ENCODE results near the gene MYZAP.
A peak's percentile ranks its signal among the peaks of the same experiment; 100 is the strongest.

MYZAP gene, protein sequence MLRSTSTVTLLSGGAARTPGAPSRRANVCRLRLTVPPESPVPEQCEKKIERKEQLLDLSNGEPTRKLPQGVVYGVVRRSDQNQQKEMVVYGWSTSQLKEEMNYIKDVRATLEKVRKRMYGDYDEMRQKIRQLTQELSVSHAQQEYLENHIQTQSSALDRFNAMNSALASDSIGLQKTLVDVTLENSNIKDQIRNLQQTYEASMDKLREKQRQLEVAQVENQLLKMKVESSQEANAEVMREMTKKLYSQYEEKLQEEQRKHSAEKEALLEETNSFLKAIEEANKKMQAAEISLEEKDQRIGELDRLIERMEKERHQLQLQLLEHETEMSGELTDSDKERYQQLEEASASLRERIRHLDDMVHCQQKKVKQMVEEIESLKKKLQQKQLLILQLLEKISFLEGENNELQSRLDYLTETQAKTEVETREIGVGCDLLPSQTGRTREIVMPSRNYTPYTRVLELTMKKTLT

DNA sequence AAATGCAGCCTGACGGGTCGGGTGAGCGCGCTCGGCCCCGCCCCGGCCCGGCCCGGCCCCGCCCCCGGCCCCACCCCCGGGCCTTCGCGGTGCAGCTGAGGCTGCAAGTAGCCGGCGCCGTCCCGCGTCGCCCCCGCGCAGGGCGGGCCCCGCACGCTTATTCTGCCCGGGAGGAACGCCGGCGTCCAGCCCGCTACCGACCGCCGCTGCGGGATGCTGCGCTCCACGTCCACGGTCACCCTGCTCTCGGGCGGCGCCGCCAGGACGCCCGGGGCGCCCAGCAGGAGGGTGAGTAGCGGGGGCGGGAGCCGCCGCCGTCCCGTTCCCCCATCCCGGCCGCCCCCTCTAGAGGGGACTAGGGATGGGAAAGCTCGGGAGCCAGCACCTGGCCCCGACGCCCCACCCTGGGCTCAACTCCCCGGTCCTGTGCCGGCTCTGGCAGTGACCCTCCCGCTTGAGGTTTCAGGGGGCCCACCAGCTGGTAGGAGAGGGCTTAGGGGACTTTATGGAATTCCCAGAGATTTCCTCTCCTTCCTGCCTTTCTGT lies at the start of gene MYZAP:
TSS of gene MYZAP (plus strand) at position 83 of the 546 bp plus-strand sequence. CDS start at position 214, 131 bp downstream.
- DNase-seq = peak; percentile 43 to 56

DNA sequence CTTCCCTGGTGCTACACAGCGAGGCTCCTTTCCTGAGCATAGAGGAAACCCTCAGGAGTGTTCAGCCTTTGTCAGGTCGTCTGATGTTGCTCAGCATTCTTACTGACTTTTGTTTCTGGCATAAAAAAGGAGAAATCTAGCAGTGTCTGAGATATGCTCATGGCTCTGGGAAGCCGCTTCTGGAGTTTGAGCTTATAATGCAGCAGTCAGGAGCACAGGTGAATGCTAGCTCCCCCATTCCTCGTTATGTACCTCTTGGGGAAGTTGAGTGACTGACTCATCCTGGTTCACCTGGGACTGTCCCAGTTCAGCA lies 49.2 kb upstream of the MYZAP start:
- DNase-seq = no peak

DNA sequence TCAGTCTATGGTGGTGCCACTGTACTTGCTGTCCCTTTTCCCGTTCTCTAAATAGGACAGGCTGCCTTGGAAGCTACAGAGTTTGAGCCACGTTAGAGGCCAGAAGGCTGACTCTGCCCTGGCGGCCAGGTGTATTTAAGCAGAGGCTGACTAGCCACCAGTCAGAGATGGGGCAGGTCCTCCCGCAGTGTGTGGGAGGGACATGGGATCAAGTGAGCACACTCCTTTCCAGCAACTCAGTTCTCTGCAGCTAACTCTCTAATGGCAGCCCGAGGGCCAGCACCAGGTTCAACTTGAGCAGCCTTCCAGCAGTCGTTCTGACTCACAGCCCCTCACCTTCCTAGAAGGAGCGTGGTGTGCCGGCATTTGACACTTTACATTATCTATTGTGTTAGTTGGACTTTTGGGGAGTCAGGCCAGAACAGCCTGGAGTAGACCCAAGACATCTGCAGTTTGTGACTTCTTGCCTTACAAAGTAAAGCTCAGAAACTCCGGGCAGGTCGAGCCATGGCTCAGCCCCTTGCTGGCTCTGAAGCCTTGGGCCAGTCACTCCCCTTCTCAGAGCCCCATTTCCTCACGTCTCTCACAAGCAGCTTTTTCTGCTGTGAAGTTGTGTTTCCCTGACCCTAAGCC lies 46.7 kb upstream of the MYZAP start:
- DNase-seq = no peak

DNA sequence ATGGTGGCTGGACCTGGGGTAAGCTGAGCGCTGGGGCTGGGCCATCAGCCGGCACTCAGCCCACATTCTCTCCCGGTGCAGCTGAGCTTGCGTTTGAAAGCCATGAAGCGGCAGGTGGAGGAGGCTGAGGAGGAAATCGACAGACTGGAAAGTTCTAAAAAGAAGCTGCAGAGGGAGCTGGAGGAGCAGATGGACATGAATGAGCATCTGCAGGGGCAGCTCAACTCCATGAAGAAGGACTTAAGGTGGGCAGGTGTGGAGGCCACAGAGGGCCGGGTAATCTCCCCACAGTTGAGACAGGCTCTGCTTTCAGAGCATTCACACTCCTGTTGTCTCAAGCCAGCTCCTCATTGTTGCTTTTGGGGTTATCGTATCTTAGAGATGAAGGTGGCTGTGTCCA lies 45.7 kb upstream of the MYZAP start:
- no peak for DNase-seq

DNA sequence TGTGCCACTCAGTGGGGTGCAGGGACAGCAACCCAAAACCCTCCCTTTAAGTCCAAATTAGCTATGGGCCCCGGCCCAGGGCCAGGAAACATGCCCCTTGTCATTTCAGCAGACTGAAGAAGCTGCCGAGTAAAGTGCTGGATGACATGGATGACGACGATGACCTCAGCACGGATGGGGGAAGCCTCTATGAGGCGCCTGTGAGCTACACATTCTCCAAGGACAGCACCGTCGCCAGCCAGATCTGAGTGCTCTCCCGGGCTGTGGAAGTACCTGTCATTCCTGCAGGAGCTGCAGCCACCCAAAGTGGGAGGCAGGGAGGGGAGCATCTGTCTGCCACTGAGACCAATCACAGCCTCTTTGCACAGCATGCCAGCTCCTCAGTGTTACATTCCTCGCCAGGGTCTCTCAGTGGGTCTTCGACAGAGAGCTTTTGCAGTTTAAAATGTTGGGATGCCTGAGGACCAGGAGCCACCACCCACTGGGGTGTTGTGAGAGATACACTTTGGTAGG lies 44.4 kb upstream of the MYZAP start:
- no peak for DNase-seq

DNA sequence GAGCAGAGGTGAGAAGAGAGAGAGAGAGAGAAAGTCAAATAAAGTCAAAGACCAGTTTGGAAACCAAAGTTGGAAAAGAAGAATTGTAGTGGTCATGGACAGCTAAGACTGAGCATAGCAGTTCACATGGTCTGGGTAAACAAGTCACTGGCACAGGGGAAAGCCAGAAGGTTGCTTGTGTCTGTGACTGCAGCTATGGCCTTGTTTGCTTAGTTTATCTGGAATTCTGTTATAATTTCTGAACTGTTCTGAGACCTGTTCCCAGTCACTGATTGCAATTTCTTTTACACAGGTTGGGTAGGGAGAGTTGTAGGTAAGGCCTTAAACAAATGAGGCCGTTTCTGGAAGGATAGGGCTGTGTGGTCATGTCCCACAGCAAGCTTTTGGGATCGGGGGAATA lies 43.4 kb upstream of the MYZAP start:
- no peak for DNase-seq

DNA sequence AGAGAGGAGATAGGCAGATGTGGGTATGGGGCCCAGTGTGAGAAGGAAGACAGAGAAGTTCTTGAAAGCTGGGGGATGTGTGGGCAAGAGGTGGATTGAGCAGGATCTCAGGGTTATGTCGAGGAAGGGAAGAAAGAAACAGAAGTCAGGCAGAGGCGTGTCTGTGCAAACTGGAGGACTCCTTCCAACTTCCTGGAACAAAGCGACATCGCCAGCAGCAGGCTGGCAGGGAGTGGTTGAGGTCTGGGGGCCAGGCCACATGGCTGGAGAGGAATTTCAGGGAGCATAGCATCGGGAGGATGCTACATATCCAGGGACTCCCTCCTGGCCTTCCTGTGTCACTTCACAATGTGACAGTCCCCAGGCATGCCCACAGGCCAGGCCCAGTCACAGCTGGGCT lies 42.9 kb upstream of the MYZAP start:
- DNase-seq = no peak

DNA sequence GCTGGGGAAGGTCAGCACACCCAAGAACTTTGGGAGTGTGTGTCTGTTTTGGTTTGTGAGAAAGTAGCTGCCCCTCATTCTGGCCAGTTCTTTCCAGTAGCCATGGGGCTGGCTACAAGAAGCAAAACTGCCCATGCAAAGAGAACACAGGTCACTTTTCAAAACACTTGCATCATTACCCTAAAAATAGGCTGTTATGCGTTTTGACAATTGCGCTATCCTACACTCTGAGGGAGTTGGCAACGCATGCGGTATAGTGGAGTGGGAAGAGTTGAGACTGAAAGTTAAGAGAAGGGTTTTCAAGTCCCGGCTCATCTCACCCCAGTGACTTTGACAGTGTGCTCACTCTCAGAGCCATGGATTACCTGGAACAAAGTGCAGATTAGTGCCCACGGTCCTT lies 41.8 kb upstream of the MYZAP start:
- DNase-seq = no peak

DNA sequence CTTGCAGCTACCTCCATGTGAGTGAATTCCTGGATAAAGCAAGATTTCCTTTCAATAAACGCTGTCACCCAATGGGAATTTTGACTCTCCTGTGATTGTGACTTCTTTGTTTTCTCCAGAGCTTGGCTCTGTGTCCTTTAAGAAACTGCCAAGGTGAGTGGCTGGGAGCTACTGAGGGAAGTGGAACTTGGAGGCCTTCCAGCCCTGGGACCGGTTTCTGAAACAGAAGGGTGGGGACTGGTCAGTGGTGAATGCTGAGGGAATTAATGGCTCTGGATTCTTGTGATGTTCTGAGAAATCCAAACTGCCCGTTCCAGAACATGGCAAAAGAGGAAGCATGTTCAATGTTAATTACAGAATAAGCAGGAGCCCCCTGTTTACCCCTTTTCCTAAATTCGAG lies 41.1 kb upstream of the MYZAP start:
- no peak for DNase-seq

DNA sequence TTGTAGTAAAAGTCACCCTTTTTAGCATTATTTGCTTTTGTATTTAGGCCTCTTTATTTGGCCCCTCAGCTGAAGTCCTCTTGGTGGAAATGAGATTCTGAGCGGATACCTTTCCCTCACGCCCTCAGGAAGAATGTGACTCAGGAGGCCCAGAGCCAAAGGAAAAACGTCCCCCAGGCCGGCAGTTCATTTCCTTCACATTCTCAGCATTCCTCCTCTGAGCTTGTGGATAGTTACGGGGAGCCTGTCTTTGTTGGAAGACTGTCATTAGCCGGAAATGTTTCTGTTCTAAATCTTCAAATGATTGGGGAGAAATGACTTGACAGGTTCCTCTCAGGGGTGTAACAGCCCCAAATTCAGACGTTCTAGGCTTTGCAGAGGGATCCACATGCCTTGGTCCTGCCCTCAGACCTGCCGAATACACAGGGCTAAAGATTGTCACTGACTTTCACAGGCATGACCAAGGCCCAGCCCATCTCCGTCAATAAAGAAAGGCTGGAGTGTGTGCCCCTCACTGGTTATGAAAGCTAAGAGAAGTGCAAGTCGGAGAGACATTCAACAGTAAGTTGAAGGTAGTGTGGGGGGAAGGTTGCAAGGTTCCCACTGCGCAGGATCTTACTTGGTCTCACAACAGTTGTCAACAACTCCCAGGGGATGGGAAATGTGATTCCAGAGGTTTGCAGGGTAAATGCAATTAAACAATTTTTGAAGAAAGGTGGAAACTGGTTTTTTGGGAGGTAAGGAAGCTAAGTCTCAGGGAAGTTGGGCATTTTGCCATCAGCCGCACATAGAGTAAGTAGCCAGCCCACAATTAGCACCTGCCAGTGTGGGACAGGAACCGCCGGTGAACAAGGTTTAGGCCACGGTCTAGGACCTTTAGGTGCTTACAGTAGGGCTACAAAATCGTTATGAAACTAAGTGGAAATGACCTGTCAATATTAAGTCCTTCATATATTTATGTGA lies 39.7 kb upstream of the MYZAP start:
- no peak for DNase-seq

DNA sequence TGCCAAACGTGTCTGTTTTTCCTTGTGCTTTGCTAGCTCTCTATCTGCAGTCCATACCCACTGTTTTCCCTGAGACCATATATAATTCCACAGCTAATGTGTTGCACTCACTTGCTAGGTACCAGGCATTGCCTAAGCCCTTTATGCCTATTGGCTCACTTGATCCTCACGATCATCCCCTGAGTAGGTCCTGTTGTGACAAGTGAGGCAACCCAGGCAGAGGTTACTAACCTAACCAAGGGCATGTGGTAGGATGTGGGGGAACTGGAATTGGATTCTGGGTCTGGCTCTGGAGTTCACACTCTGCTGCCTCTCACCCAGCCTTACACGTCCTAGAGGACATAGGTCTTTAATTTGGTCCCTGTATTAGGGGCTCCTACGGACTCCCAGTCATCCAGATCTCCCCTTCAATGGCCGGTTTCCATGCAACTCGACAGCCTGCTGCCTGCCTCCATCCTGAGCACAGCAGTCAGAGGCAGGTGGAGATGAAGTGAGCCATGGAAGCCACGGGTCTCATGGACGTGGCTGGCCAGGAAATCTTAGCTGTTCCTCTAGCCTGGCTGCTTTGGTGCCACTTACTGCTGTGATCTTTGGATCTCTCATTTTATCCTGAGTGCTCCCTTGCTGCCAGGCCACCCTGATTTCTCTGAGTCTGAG lies 38.9 kb upstream of the MYZAP start:
- DNase-seq = no peak

DNA sequence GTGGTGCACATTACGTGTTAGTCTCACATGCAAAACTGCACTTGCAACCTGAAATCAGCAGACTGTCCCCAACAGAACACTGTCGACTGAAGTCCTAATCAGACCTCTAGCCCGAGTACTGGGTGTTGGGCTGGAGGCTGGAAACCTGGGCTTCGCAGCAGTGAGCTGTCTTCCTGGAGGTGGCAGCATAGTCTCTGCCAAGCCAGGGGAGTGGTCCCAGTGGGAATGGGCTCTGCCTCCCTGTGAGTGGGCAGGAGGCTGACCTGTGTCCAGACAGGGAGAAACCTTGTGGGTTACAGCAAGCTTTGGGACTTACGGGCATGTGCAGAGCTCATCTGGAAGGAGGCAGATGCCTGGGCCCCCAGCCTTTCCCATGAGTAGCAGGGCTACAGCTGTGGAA lies 38.2 kb upstream of the MYZAP start:
- DNase-seq = no peak

DNA sequence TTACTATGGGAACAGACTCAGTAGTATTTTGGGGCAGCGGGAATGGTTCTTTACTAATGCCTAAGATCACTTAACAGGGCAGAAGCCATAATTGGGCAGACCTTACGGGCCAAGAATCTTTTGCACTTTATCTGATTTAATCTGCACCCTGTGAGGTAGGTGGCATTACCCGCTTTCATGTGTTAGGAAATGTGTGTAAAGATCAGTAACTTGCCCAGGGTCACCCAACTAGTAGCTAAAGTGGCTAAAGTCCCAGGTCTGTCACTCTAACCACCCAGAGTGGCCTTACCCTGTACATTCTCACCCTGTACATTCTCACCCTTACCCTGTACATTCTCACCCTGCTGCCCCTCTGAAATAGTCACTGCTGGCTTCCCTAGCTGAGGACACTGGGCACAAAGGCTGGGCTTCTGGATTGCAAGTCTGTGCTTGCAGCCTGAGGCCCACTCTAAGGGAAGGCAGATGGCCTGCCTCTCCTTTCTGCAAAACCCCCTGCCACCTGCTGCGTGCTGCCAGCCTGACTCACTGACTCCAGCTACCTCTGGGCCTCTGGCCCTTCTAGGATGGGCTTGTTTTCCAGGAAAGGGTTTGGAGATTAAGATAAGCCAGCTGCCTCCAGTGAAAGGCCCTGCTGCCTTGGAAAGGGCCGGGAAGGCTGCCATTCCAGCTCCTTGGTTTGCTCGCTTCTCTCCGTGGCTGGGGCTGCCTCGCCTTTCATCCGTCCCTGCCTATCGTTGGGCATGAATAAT lies 37.5 kb upstream of the MYZAP start:
- no peak for DNase-seq

DNA sequence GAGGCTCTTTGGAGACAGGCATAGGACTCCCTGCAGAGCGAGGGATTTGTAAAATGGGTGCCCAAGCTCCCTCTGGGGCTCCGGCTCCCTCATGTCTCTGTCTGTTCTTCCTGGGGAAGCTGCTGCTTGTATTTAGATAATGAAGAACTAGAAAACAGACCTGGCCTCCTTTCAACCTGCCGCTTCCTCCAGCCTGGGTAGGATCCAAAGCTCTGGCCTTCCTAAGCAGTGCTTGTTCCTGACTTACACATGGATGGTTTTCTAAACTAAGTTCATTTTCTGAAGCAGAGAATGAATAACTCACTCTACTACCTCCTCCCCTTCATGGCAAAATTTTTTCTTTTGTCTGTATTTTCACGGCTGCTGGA lies 36.9 kb upstream of the MYZAP start:
- no peak for DNase-seq

DNA sequence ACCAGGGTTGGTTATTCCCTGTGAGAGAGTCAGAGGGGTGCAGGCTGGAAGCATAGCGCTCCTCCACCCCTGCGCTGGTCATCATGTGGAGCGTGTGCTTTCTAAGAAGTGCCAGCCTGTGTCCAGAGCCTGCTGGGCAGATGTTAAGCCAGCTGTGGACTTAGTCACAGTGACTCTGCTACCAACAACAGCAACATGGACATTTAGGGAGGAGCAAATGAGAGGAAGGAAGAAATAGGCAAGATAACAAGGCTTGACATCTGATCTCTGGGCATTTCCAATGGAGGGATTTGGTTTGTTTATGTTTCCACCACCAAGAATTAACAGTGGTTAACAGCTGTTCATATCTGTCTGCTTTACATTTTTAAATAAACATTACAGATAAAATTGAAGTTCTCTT lies 36.4 kb upstream of the MYZAP start:
- no peak for DNase-seq

DNA sequence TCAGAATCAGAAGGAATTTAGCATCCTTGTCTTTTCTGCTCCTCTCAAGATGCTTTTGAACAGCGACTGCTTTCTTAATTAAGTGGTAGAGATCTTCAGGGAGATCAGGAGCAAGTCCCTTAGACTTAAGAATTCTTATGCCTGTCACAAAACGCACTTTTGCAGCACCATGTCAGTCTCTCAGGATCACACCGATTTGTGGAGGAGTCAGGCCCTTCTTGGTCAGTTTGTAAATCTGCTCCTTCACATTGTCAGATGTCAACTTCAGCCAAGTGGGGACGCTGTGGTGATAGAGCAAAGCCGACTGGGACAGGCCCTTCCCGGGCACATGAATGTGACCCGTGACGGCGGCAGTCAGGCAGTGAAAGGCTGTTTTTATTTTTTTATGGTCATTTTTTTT lies 35.7 kb upstream of the MYZAP start:
- DNase-seq = no peak

DNA sequence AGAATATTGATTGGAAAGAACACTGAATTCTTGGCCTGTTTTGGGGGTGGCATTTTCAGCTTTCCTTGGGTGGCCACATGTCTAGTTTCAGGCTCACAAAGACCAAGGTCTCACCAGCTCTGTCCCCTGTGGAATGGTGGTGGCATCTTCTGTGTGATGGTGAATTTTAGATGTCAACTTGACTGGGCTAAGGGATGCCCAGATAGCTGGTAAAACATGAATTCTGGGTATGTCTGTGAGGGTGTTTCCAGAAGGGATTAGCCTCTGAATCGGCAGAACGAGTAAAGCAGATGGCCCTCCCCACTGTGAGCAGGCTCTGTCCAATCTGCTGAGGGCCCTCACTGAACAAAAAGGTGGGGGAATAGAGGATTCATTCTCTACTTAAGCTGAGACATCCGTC lies 34.4 kb upstream of the MYZAP start:
- no peak for DNase-seq

DNA sequence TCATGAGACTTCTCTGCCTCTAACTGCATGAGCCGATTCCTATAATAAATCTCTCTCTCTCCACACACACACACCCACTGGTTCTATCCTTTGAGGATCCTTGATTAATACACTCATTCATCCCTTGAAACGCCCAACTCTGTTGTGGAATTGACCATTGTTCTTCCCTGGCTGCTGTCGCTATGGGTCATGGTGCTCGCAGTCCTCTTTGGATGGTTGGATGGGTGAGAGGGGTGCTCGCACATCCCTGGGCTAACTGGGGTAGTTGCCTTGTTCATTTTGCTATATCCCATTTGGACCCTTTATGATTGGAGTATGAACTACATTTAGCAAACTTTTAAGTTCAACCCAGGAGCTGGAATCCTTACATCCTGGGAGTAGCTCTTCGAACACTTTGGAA lies 33.9 kb upstream of the MYZAP start:
- no peak for DNase-seq

DNA sequence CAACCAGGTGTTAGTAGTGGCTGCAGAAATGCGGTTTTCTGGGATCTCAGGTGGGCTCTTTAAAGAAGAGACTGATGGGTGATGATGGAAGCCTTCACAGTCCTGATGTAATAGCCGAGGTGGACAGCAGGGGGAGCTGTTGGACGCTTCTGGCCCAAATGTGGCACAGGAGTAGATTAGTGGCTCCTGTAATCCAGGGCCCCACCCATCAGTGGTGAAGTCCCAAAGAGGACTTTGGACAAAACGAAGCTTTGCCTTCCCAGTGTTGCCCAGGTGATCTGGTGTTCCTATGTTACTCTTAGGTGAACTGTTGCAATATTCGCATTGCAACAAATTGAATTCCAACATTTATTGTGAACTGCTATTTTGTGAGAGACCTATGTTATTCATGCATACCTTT lies 31.8 kb upstream of the MYZAP start:
- DNase-seq = peak; percentile 86 to 87

DNA sequence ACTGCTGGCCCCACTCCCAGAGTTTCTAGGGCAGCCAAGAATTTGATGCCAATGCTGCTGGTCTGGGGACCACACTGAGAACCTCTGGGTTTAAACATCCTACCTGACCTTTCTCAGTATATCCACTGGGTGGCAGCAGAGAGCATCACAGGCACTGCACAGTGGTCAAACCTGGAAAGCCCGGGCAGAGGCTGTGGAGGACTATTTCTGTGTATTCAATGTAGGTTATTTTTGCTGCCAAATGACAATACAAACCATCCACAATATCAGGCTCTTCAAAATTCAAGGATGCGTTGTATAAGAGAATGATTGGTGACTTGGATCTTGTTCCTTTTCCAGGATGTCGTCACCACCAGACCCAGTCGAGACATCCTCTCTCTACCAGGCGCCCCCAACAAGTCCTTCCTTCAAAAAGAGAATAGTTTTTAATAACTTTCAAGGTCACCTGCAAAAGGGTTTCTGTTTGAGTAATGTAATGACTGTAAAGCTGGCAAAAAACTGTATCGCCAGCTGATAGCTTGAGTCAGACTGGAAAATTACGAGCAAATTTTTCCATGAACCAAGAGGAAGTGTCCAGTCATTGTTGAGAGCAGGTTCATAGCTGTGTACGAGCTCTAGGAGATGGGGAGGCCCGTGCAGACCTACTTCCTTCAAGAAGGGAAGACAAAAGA lies 30.5 kb upstream of the MYZAP start:
- peak; percentile 58 to 69 for DNase-seq

DNA sequence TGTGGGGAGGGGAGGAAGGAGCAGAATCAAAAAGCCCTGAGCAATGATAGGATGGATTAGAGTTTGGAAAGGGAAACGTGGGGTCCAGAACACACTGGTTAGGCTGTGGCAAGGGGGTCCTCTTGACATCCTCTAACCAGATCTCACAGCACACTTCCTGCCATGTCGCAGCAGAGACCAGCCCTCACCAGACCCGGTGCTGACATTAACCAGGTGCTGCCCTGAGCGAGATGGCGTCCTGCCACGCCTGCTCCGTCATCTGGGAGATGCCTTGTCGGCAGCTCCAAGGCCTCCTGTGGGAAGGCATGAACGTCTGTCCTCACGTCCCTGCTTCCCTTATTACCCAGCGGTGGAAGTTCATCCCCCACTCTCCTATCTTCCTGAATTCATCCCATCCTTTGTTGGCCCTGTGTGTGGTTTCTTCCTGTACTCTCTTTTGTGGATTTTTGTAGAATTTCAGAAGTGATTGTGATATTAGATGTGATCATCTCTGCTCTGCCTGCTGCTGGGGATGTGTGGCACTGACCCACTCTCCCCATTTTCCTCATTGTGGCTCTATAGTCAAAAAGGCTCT lies 29.4 kb upstream of the MYZAP start:
- no peak for DNase-seq
